HCEC 1CT (cell line): Measurements from ENCODE around the gene ETDC.
"Not testable (repeated sequence)": the region's sequence is repeated elsewhere in the genome, so short reads cannot be mapped to it uniquely, and the experiment has no call there.

Source experiments
- DNase-seq: peaks from one replicate; pipeline ENCODE4 v3.0.0-alpha.2; 2017

ETDC gene

GRCh38 chrX:135309430-135309923 is at the start of gene ETDC:
Gene ETDC (plus strand): TSS chrX:135309480. CDS start chrX:135309480, 0 bp downstream.
- DNase-seq, result no peak

- DNase-seq, result not testable (repeated sequence)
These were observed 48.3 kb upstream of the ETDC start for GRCh38 chrX:135260976-135261375.

DNA sequence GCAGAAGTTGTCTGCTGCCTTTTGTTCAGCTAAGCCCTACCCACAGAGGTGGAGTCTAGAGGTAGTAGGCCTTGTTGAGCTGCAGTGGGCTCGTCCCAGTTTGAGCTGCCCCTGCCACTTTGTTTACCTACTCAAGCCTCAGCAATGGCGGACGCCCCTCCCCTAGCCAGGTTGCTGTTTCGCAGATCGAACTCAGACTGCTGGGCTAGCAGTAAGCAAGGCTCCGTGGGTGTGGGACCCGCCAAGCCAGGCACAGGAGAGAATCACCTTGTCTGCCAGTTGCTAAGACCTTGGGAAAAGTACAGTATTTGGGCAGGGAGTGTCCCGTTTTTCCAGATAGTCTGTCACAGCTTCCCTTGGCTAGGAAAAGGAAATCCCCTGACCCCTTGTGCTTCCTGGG is 45.9 kb upstream of the ETDC start:
- DNase-seq, result not testable (repeated sequence)

GRCh38 chrX:135264206-135264605 is 45.1 kb upstream of the ETDC start:
- no peak for DNase-seq

- DNase-seq, result no peak
These were observed 36.1 kb upstream of the ETDC start for GRCh38 chrX:135273162-135273561.

DNA sequence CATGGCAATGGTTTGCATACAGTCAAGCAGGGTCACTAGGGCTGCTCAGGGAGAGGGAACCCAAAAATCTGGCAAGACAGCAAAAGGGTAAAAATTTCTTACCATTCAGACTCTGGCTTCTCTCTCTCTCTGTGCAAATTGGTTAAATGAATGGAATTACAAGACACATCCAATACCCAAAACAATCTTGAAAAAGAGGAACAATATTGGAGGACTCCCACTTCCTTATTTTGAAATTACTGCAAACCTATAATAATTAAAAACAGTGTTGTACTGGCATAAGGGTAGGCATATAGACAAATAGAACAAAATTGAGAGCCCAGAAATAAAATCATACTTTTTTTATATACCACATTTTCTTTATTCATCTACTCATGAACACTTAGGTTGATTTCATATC is 33.3 kb upstream of the ETDC start:
- no peak for DNase-seq

DNA sequence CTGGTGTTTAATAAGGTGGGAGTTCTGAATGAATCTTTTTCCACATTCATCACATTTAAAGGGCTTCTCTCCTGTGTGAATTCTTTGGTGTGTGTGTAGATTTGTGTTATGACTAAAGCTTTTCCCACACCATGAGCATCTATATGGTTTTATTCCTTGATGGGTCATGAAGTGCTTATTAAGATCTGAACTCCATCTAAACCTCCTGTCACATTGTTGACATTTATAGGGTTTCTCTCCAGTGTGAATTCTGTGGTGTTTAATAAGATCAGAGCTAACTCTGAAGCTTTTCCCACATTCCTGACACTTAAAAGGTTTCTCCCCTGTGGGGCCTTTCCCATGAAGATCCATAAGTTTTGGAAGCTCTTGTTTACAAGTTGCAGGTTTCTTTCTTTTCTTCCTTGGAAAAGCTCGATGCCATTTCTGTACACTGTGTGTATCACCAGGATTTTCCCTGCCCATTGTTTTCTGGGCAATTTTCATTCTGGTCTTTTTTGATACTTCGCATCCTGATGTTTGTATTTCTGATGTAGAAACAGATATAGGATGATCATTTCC is 21.9 kb upstream of the ETDC start:
- no peak for DNase-seq

DNA sequence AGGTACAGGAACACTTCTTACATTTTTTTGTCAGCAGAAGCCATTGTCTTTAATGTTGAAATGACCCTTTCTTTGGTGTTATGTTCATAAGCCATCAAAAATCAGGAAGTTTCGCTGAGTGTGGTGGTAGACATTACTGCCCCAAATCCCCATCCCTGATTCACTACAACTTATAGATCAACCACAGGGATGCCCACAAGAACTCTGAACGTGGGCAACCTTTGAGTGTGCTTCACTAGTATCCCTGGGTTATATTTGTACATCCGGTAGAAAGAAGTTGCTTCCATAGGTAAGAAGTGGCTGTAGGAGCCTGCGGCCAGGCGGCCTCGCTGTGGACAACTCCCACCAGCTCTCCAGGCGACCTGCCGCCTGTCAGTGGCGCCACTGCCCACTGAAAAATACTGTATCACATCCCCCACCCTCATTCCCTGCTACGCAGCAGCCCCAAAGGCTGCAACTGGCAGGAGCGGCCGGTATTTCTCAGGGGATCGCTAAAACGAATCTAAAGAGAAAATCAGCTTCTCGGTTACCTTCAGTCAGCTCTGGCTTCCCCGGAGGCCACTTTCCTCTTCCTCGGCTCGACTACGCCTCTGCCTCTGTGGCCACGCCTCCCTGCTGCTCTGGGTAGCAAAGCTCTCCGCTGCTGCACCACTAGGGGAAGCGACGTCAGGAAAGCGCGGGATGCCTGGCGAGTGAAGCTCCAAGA is 13.9 kb upstream of the ETDC start:
- DNase-seq, result no peak

- DNase-seq, result no peak
These were observed 13.4 kb upstream of the ETDC start for GRCh38 chrX:135295944-135296305.

GRCh38 chrX:135302269-135302873 is 6.9 kb upstream of the ETDC start:
- no peak for DNase-seq

GRCh38 chrX:135304741-135305140 is 4.5 kb upstream of the ETDC start:
- no peak for DNase-seq

DNA sequence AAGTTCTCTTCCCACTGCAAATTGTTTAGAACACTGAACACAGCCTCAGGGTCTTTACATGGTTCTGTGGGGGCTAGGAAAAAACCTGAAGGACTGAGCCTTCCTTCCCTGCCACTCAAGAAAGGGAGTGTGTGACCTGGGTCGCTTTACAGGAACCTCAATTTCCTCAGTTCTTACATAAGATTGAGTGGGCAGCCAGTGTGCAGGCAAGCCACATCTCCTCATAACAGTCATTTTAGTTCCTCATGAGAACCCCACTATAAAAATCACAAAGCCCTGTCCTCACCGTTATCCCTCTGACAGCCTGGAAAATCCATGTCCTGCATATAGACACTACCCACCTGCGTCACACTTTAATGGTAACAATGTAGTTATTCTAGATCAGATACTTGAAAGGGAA is 2.1 kb upstream of the ETDC start:
- DNase-seq, result no peak

- no peak for DNase-seq
These were observed 880 bp upstream of the ETDC start for GRCh38 chrX:135308345-135308855.

DNA sequence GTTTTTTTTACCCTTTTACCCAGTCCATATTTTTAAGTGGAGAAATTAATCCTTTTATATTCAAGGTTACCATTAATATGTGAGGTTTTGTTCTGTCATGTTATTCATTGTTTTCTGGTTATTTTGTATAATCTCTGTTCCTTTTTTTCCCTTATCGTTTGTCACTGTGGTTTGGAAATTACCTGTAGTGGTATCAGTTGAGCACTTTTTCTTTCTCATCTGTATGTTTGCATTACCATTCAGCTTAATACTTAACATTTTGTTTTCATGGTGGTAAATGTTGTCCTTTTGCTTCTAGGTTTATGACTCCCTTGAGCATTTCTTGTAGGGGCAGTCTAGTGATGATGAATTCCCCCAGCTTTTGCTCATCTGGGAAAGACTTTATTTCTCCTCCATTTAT is 6.6 kb downstream of the ETDC start:
- DNase-seq, result no peak

GRCh38 chrX:135324463-135324862 is 15.2 kb downstream of the ETDC start:
- no peak for DNase-seq

DNA sequence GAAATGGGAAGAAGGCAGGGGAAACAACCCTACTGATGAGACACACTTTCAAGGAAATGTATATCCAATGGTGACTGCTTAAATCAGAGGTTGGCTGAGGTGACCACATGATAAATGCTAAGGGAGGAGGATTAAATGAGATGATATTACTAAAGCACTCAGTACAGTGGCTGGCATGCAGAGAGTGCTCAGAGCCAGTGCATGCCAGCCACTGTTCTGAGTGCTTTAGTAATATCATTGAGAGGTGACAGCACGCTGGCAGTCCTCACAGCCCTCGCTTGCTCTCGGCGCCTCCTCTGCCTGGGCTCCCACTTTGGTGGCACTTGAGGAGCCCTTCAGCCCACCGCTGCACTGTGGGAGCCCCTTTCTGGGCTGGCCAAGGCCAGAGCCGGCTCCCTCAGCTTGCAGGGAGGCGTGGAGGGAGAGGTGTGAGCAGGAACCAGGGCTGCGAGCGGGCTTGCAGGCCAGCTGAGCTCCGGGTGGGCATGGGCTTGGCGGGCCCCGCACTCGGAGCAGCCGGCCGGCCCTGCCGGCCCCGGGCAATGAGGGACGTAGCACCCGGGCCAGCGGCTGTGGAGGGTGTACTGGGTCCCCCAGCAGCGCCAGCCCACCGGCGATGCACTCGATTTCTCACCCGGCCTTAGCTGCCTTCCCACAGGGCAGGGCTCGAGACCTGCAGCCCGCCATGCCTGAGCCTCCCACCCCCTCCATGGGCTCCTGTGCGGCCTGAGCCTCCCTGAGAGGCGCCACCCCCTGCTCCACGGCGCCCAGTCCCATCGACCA is 15.9 kb downstream of the ETDC start:
- DNase-seq, result not testable (repeated sequence)

- peak; percentile 79 for DNase-seq
These were observed 18.0 kb downstream of the ETDC start for GRCh38 chrX:135327299-135327698.

- no peak for DNase-seq
These were observed 19.2 kb downstream of the ETDC start for GRCh38 chrX:135328421-135329005.

GRCh38 chrX:135330706-135331105 is 21.4 kb downstream of the ETDC start:
- no peak for DNase-seq

DNA sequence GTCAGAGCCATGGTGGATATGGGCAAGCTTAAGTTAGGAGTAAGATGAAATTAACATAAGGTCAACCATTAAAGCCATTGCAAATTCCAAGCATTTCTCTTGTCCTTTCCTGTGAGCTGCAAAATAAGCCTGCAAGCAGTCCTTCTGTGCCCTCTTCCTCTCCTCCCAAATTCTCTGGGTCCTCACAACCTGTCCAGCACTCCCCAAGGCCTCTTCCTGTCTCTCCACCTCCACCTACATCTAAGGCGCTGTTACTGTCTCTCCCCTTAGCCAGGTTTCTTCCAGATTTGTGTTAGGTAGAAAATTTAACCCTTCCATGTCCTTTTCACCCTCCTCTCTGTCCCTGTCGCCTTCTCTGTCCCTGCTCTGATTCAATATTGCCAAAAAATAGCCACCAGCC is 22.2 kb downstream of the ETDC start:
- DNase-seq, result no peak

- DNase-seq, result peak; percentile 62
These were observed 31.6 kb downstream of the ETDC start for GRCh38 chrX:135340831-135341230.

DNA sequence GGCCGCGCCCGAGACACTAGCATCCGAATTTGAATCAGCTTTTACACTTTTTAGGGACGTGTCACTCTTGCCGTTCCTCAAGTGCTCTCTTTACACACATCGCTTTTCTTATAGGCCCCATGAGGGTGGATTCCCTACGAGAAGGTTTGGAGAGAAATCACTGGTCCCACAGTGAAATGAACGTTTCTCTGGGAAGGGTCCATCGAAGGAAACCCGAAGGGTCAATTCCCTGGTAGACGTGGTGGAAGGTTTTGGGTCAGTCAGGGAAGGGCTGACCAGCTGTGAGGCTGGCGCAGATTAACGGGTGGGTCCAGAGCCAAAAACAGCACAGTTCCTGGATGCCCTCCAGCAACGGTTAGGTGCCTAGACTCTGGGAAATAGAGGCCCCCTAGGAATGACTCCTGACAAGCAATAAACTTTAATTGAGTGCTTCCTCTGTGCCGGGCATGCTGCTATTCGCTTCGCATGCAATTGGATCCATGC is 35.9 kb downstream of the ETDC start:
- DNase-seq, result peak; percentile 48

- DNase-seq, result no peak
These were observed 37.7 kb downstream of the ETDC start for GRCh38 chrX:135346975-135347374.
